ENCODE results near the gene SLC29A3. TPM values are rescaled to one million over a fixed set of nuclear protein-coding genes. Genes with fewer than 3 reads are reported as not detected.
A peak's percentile ranks its signal among the peaks of the same experiment; 100 is the strongest.
"Not testable (repeated sequence)": the region's sequence is repeated elsewhere in the genome, so short reads cannot be mapped to it uniquely, and the experiment has no call there.

SLC29A3 gene
- polyA plus RNA-seq, 3 donors = 9.7 to 28.4 (median 16.6) TPM

GRCh38 chr10:71272056-71272771 is 46.8 kb upstream of the SLC29A3 start:
- H3K79me2 ChIP-seq (ENCODE audit: insufficient read depth, low read length) = no peaks in the 10 kb centered on the region
- peaks cover 22% of the 10 kb centered on the region for H3K4me1 Mint-ChIP-seq
- TF ChIP-seq CTCF (IDR thresholded peaks at IDR 0.05) = no peak
- no peak overlapping the region for H3K27ac Mint-ChIP-seq
- no peaks in the 10 kb centered on the region for H3K36me3 ChIP-seq (replicated peaks in 1 of 2; ENCODE audit: control insufficient read depth in 1 of 2, insufficient read depth in 2 of 2, low read length in 2 of 2)
- no peak overlapping the region for H3K4me3 Mint-ChIP-seq
- no peaks in the 10 kb centered on the region for H3K27me3 ChIP-seq (ENCODE audit: control insufficient read depth in 2 of 2, insufficient read depth in 2 of 2, low read length in 2 of 2)
- H4K20me1 ChIP-seq (ENCODE audit: insufficient read depth, low read length) = no peaks in the 10 kb centered on the region
- DNase-seq = peak; percentile 18 to 59 (median 24)
- H3K9me3 Mint-ChIP-seq = peaks cover 0 to 2% (median 0%) of the 10 kb centered on the region in 7 donors
- H3K9ac ChIP-seq (ENCODE audit: insufficient read depth, low read length, poor library complexity, severe bottlenecking) = no peak overlapping the region
- no peak overlapping the region for H3K27ac ChIP-seq (ENCODE audit: low read depth in 1 of 2, low read length in 2 of 2)
- H3K36me3 Mint-ChIP-seq = no peaks in the 10 kb centered on the region
- 67% methylated on average over 3 of the region's 15 CpGs for WGBS (ENCODE audit: insufficient coverage)
- peak overlapping the region; percentile 65 for H2AFZ ChIP-seq (ENCODE audit: insufficient read depth, low read depth, low read length, poor library complexity, severe bottlenecking)
- no peaks in the 10 kb centered on the region for H3K9me3 ChIP-seq (replicated peaks in 1 of 2; ENCODE audit: control insufficient read depth in 1 of 2, insufficient read depth in 1 of 2, low read length in 2 of 2)
- intact Hi-C loops (cut with micrococcal nuclease) = no loop called here
- H3K4me2 ChIP-seq (replicated peaks; ENCODE audit: extremely low read depth, low read length, poor library complexity, severe bottlenecking) = no peak overlapping the region
- H3K4me1 ChIP-seq (ENCODE audit: control insufficient read depth in 1 of 2, insufficient read depth in 2 of 2, low read length in 2 of 2) = peaks cover 18 to 25% of the 10 kb centered on the region in 2 donors
- peaks cover 0 to 1% (median 0%) of the 10 kb centered on the region in 3 donors for H3K27me3 Mint-ChIP-seq (ENCODE audit: low read depth in 3 of 3)
- H3K4me3 ChIP-seq (replicated peaks in 1 of 3; ENCODE audit: low read depth in 2 of 3, low read length in 3 of 3) = no peak overlapping the region

GRCh38 chr10:71272974-71273373 is 46.1 kb upstream of the SLC29A3 start:
- not testable (repeated sequence) for H3K4me3 Mint-ChIP-seq
- peaks cover 22% of the 10 kb centered on the region for H3K4me1 Mint-ChIP-seq

More at GRCh38 chr10:71272974-71273373, 46.1 kb upstream of the SLC29A3 start:
- H3K36me3 Mint-ChIP-seq; H3K27ac ChIP-seq (ENCODE audit: low read depth in 1 of 2, low read length in 2 of 2); H3K36me3 ChIP-seq (replicated peaks in 1 of 2; ENCODE audit: control insufficient read depth in 1 of 2, insufficient read depth in 2 of 2, low read length in 2 of 2); H3K79me2 ChIP-seq (ENCODE audit: insufficient read depth, low read length); H2AFZ ChIP-seq (ENCODE audit: insufficient read depth, low read depth, low read length, poor library complexity, severe bottlenecking); H3K4me3 ChIP-seq (replicated peaks in 1 of 3; ENCODE audit: low read depth in 2 of 3, low read length in 3 of 3); intact Hi-C loops (cut with micrococcal nuclease); H3K9ac ChIP-seq (ENCODE audit: insufficient read depth, low read length, poor library complexity, severe bottlenecking); H3K27me3 ChIP-seq (ENCODE audit: control insufficient read depth in 2 of 2, insufficient read depth in 2 of 2, low read length in 2 of 2); H3K9me3 ChIP-seq (replicated peaks in 1 of 2; ENCODE audit: control insufficient read depth in 1 of 2, insufficient read depth in 1 of 2, low read length in 2 of 2); H3K27me3 Mint-ChIP-seq (ENCODE audit: low read depth in 3 of 3); H3K9me3 Mint-ChIP-seq; H3K4me2 ChIP-seq (replicated peaks; ENCODE audit: extremely low read depth, low read length, poor library complexity, severe bottlenecking); DNase-seq; H4K20me1 ChIP-seq (ENCODE audit: insufficient read depth, low read length): not testable (repeated sequence)
- peaks cover 18 to 25% of the 10 kb centered on the region in 2 donors for H3K4me1 ChIP-seq (ENCODE audit: control insufficient read depth in 1 of 2, insufficient read depth in 2 of 2, low read length in 2 of 2)
- peak overlapping the region in 2 of 7 donors; percentile 64 to 68 for H3K27ac Mint-ChIP-seq
- 80% methylated on average over 2 of the region's 11 CpGs for WGBS (ENCODE audit: insufficient coverage)

All from CD14-positive monocyte (primary cell).